T-helper 22 cell (primary cell): ENCODE measurements around the gene TSPAN15.
"Not testable (repeated sequence)": the region's sequence is repeated elsewhere in the genome, so short reads cannot be mapped to it uniquely, and the experiment has no call there.

ENCODE experiments used
- DNase-seq: peaks from one replicate; pipeline ENCODE4 v3.0.0-alpha.2; 2020; ENCODE audit warnings: low read depth

TSPAN15 gene

DNA sequence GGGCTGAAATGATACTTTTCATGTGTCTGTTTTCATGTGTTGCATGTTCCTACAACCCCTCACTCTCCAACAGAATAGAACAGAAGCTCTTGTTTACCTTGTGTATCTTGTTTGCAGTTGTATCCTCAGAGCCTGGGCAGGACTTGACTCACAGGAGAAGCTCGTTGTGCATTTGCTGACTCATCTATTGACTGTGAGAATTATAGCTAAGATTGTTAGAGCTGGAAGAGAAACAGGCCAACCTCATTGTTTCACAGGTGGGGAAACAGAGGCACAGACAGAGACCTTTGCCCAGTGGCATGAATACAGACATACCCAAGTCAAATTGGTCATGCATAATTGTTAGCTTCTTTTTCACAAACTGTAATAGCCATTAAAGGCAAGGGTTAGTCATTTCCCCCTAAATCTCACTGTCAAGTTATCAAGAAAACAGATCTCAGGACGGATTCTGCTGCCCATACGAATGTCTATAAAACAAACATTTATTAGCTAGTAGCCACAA is 4.6 kb upstream of the TSPAN15 start:
- no peak for DNase-seq

DNA sequence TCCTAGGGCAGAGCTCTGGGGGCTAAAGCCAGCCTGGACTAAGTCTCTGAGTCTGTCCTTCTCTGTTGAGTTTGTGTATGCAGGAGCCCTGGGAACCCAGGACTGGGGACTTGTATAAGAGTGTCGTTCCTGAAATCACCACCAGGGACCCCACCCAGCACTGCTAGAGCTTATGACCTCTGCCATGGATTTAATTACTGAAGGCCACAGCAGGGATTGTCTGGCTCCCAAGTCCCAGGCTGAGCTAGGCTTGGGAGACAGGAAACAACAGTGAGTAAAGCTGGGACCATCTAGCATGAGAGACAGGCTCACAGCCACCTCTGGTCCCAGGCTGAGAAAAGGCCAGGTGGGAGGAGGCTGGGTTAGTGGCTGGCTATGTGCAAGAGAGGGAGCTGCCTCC is 1.4 kb upstream of the TSPAN15 start:
- no peak for DNase-seq

DNA sequence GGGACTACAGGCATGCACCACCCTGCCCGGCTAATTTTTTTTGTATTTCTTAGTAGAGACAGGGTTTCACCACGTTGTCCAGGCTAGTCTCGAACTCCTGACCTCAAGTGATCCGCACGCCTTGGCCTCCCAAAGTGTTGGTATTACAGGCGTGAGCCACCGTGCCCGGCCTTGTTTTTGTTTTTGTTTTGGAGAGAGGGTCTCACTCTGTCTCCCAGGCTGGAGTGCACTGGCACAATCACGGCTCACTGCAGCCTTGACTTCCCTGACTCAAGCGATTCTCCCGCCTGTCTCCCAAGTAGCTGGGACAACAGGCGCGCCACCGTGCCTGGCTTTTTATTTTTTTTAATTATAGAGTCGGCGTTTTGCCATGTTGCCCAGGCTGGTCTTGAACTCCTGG is 870 bp upstream of the TSPAN15 start:
- not testable (repeated sequence) for DNase-seq

DNA sequence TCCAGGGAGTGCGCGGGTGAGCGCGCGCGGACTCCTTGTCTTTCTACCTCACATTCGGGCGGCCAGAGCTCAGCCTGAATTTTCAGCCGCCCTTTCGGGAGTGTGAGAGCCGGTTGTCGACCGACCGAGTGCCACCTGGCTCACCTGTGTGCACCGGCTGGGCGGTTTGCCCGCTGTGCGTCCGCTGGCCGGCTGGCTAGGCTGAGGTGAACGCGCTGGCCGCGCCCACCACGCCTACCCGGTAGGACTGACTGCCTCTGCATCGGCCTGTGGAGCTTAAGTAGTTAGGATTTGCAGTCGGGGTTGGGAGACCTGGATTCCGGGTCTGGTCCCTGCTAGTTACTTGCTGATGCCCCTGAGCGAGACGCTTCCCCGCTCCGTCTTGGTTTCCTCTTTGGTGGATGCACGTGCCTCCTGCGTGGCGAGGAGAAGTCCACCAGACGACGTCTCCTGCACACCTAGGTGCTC is 553 bp downstream of the TSPAN15 start:
- no peak for DNase-seq

DNA sequence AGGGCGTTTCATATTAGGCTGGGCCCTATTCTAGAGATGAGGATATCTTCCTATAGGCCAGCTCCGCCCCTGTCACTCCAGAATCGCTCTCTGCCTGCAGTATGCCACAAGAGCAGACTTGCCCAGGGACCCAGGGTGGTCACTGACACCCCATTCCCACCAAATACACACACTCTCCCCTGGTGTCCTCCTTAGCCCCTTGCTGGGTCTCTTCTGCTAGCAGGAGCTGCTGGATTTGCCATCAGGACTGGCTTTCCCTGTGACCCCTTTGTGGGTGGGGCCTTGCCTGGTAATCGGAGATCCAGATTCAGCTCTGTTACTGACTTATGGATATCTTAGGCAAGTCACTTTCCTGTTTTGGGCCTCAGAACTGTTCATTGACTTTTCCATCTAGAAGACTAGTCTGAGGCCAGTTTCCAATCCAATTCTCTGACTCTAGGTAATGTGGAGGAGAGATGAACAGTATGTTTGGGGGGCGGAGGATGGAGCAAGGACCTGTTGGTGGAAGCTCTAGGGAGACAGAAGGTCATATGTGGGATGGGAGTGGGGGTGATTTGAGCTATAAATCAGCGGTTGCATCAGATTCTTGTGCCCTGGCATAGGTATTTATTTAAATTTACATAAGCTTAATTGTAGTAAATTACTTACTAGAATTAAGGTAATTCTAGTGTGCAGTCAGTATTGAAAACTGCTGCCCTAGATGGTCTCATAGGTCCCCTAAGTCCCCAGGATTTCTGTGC is 1.6 kb downstream of the TSPAN15 start:
- DNase-seq: no peak

DNA sequence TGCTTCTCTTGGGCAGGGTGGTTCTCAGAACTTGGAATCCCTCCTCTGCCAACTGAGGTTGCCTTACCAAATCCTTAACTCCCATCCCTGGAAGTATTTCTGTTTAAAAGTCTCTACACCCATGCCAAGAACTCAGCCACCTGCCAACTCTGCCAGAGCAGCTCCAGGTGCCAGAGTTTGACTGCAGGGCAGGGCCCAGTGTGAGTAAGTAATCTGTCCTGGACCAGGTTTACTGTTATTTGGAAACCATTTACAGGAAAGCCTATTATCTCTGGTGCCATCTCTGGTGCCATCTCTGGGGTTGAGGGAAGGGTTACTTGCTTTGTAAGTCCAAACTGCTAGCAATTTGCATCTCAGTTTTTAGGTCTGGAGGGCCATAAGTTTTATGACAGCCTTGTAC is 2.5 kb downstream of the TSPAN15 start:
- no peak for DNase-seq

DNA sequence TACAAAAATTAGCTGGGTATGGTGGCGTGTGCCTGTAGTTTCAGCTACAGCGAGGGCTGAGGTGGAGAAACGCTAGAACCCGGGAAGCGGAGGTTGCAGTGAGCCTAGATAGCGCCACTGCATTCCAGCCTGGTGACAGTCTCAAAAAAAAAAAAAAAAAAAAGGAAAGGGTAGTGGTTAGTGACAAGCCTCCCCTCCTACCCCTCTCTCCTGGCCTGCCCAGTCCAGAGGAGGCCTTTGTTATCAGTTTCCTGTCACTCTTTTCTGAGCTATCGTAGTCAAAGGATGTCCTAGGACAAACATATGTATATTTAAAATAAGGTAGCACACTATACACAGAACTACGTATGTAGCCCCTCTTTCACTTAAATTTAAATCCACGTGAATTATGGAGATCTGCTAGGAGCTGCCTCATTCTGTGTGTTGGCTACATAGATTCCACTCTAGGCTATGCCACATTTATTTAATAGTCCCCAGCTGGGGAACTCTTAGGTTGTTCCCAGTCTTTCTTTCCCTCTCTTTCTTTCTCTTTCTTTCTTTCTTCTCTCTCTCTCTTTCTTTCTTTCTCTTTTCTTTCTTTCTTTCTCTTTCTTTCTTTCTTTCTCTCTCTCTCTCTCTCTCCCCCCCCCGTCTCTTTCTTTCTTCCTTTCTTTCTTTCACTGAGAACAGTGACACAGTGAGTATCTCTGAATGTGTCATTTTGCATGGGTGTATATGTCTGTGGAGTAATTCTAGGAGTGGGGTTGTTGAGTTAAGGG is 3.9 kb downstream of the TSPAN15 start:
- no peak for DNase-seq

DNA sequence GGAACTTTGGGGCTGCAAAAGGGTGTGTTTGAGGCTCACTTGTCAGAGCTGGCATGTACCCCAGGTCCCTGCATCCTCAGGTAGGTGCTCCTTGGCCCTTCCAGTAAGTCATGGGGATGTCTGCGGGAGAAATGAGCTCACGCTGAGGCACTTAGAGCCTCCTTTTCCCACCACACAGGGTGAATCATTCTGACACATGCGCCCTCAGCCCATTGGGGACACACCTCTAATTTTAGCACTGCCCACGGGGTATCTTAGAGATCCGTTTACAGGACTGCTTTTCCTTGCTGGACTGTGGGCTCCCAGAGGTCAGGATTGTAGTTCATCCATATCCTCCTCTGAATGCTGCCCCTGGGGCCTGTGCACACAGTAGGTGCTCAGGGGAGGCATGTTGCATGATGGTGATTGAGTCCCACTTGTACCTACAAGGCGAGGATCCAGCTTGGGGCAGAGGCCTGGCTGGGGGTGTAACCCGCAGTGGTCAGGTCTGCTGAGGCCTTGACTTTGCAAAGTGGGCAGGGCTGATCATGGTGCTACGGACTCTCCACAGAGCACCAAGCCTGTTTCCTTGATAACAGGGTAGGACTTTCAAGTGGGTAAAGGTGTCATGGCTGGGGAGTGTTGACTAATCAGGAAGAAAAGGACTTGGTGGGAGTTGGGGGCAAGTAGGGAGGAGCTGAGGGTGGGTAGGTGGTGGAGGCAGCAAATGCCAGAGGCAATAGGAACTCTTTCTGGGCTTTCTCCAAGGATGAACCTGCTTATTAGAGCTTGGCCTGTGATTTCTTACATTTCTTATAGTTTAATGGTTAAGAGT is 5.8 kb downstream of the TSPAN15 start:
- no peak for DNase-seq

DNA sequence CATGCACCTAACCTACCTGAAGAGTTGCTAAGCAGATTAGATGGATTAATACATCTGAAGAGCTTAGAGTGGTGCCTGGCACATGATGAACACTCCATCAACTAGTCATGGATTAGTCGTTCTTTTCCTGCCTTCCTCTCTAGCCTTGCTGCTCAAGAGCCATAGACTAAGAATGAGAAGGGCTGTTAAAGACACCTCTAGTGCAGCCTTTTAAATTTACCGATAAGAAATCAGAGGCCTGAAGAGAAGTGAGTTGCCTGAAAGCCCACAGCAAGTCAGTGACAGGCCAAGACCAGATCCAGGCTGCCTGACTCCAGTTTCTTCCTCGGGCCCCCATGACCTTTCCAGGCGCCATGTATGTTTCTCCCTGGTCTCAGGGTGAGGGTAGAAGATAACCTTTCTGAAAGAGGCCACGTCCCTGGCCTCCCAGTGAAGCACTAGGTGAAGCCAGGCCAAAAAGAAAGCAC is 6.5 kb downstream of the TSPAN15 start:
- no peak for DNase-seq

DNA sequence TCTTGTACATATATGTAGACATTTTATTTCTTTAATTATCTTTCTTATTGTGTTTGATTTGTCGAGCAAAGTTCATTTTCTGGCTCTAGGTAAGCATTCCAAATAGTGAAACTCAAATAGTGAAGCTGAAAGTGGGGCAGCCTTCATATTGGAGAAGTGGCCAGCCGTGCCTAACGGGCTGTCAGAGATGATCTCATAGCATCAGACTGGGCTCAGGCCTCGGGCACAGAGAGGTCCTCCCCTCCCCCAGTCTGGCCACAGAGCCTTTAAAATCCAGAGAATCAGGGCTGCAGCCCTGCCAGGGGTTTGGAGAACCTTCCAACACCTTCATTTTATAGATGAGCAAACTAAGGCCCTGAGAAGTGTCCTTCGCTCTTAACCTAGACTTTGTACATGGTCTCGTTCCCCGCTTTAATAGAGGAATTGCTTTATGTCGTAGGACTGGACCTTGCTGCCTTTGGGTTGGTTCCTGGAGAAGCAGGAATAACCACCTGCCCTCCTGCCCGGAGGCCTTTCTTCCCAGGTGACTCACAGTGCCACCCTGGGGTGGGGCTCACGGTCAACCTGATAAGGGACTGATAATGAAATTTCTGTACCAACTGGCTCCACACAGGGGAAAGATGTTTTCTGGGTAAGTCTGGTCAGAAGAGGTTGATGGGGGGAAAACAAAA is 7.3 kb downstream of the TSPAN15 start:
- no peak for DNase-seq

DNA sequence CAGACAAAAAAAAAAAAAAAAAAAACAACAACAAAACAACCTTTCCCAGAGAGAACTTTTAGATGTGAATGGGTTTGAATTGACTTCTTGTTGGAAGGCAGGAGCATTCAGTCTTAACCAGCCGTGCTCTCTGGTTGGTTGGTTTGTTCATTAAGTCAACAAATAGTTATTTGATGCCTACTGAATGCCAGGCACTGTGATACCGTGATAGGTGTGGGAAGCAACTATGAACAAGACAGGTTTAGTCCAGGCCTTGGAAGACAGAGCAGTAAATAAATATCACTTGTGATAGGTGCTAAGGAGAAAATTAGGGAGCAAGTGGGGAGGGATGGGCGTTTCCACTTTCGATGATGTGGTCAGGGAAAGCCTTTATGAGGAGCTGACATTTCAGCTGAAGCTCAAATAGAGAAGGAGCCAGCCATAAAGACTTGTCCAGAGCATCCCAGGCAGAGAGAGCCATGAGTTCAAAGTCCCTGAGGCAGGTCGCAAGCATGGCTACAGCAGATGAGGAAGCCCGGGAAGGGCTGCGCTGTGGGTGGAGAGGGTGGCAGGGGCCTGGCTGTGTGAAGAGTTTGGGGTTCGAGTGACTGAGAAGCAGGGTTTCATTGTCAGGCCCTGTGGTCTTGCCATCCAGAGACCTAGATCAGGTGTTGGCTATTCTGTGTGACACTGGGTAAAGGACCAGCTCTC is 8.0 kb downstream of the TSPAN15 start:
- no peak for DNase-seq

DNA sequence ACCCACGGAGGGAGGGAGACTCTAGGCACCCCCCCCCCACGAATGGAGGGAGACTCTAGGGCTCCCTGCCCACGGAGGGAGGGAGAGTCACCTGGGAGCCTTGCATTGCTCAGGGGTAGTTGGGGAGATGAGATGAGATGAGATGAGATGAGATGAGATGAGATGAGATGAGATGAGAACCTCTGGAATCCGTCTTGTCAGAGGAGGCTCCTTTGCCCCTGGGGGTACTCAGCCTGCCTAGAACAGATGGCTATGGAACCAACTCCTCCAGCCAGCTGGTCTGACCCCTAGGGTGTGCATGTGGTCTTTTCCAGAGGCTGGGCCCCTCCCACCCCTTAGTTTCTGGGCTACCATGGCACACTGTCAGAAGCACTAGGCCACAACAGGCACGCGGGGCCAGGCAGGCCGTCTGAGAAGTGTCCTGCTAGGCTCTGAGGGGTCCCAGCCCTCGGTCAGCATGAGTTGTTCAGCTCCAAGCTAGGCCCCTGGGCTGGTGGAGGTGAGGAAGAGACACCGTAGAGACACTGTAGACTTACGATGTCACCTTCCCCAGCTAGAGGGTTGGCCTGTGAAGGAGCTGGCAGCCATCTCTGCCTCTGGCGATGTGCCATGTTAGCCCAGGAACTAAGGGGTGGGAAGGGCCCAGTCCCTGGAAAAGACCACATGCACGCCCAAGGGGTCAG is 8.8 kb downstream of the TSPAN15 start:
- DNase-seq: no peak

DNA sequence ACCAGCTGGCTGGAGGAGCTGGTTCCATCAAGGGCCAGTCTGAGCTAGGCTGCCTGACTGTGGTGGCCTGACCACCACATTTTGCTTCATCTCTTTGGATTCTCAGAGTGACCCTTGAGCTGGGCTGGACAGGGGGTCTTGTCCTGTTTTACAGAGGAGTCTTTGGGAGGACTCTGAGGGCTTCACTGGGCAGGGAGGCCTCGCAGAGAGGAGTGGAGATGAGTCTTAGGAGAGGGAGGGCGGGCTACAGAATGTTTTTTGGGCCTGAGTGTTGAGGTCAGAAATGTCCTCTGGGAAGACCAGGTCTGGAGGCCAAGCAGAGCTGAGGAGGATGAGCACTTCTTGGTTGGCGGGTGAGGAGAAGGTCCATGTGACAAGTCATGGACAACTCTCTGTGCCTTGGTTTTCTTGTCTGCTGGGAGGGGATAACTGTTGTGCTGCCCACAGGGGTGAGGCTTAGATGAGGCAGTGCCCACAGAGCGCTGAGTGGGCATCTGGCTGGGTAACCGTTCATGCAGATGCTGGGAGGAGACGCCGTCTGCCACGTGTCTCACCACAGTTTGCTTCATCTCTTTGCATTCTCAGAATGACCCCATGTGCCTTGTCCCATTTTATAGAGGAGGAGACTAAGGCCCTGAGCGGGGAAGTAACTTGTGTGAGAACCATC is 9.4 kb downstream of the TSPAN15 start:
- DNase-seq: no peak

DNA sequence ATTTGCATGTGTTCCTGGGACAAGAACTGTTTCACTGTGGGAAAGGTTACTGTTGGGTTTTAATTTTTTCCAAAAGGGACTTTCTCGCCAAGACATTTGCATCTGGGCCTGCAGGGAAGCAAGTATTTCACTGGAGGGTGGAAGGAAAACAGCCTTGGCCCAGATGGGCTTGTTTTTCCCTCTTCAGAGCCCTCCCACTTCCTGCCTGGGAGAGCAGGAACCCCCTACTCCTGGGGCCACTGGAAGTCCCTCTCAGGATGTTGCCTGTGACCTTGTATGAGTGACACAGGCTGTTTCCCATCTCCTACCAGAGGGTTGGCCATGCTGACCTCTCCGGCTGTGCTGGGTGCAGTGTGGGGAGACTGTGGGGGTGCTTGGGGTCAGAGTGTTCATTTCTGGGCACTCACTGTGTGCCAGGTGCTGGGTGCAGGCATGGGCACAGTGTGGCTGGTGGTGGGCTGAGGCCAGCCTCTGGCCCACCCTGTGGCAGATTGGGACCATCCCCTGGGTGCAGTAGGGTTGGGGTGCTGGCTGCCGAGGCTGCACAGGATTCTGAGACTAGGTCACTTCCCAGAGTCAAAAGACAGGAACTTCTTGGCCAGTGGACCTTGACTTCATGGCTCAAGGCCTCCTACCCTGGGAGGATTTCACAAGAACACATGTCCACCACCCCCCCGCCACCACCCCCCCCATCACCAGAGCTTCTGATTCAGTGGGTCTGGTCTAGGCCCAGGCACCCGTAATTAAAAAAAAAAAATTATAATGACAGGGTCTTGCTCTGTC is 10.2 kb downstream of the TSPAN15 start:
- no peak for DNase-seq

DNA sequence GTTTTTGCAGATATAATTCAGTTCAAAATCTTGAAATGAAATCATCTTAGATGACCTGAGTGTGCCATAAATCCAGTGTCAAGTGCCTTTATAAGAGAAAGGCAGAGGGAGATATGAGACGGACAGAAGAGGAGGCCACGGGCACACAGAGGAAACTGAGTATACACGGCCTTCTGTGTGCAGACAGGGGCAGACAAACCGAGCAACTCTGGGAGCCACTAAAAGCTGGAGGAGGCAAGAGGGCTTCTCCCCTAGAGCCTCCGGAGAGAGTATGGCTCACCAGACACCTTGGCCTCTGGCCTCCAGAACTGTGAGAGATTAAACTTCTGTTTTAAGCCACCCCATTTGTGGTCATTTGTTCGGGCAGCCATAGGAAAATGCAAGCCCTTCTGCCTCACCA is 12.6 kb downstream of the TSPAN15 start:
- DNase-seq: no peak

DNA sequence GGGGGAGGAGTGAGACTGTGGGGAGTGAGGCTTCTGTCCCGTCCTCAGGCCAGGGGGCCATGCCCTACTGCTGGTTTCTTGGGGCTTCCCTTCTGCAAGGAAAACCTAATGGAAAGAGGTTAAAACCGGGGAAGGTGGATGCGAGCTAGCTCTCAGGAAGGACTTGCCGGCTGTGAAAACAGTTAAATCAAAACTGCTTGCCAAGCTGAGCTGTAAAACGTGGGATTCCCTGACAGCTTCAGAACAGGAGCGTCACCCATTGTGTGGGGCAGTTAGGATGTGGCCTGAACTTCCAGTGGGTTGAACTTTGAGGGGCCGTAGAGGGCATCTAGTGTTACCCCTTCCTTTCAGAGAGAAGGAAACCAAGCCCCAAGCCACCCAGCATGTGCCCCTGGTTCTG is 13.1 kb downstream of the TSPAN15 start:
- no peak for DNase-seq

DNA sequence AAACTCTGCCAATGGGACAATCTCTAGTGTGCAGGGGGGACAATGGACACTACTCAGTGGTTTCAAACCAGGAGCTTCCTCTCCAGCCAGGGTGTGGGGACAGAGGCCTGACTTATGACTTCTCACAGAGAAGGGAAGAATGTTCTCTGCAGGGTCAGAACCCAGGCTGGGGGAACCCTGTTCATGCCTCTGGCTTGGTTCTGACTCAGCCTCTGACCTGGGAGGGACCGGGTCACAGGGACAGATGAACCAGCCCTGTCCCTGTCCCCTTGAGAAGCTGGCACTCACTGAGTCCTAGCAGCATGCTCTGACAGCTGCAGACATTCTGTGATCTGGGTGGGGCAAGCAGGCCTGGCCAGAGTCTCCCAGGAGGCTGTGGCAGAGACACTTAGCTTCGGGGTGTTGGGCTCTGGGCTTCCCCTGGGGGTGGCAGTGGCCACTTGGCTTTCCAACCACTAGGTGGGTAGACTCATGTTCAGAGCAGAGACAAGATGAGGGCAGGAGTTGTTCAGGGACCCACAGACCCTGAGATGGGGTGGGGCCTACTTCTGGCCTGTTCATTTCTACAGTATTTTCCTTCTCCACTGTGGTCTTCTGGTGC is 13.6 kb downstream of the TSPAN15 start:
- no peak for DNase-seq

DNA sequence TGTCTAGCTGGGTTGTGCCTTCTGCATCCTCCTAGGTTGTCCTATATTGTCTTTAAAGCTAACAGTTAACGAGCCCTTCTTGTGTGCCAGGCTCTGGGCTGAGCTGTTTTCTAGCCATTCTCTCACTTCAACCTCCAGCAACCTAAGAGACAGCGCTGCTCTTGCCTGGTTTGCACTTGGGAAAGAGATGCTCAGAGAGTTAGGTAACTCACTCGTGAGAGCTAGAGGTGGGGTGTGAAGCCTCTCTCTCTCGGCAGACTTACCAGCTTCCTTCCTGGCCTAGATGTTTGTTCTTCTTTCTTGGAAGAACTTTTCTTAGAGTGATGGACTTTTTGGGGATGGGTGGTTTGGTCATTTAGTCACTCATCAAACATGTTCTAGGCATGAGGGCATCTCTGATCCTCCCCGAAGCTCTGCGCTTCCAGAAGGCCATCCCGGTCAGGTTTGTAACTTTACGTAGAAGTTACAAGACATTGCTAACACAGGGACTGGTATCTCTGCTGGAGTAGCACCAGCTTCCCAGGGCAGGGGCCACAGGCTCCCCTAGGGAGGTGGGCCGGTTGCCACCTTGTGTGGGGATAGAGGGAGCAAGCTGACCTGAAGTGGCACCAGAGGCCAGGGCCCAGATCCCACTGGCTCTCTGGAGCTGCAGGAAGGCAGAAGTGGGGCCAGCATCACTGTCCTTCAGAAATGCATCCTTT is 14.3 kb downstream of the TSPAN15 start:
- no peak for DNase-seq
